GM19351 (cell line): ENCODE measurements around the gene ROBO1.

Experiments used
- ATAC-seq: cut with Tn5 transposase; IDR thresholded peaks from one replicate; pipeline ENCODE4 v1.9.1; 2021; ENCODE audit warnings: mild to moderate bottlenecking, moderate library complexity; ENCODE audit not compliant: unreplicated experiment

ROBO1 gene

GRCh38 chr3:79027593-79027992, 740.2 kb downstream of the ROBO1 start:
- ATAC-seq, result no peak

GRCh38 chr3:79019924-79020173, 747.9 kb downstream of the ROBO1 start:
- ATAC-seq, result no peak

- ATAC-seq, result no peak
These were observed 748.5 kb downstream of the ROBO1 start for GRCh38 chr3:79019137-79019923.

GRCh38 chr3:79018671-79019136, 749.1 kb downstream of the ROBO1 start:
- no peak for ATAC-seq

- no peak for ATAC-seq
These were observed 749.5 kb downstream of the ROBO1 start for GRCh38 chr3:79018265-79018664.

GRCh38 chr3:79016587-79017376, 751.0 kb downstream of the ROBO1 start:
- ATAC-seq, result no peak

GRCh38 chr3:79015854-79016253, 751.9 kb downstream of the ROBO1 start:
- no peak for ATAC-seq

- no peak for ATAC-seq
These were observed 754.8 kb downstream of the ROBO1 start for GRCh38 chr3:79012946-79013362.

GRCh38 chr3:79012530-79012913, 755.3 kb downstream of the ROBO1 start:
- no peak for ATAC-seq

GRCh38 chr3:79011821-79012529, 755.8 kb downstream of the ROBO1 start:
- ATAC-seq, result no peak

- ATAC-seq, result no peak
These were observed 757.9 kb downstream of the ROBO1 start for GRCh38 chr3:79009861-79010260.

GRCh38 chr3:79006077-79006476, 761.7 kb downstream of the ROBO1 start:
- no peak for ATAC-seq

- ATAC-seq, result no peak
These were observed 762.7 kb downstream of the ROBO1 start for GRCh38 chr3:79005084-79005483.

GRCh38 chr3:79003994-79004393, 763.8 kb downstream of the ROBO1 start:
- ATAC-seq, result no peak

- no peak for ATAC-seq
These were observed 765.1 kb downstream of the ROBO1 start for GRCh38 chr3:79002465-79003372.

GRCh38 chr3:79001255-79001654, 766.5 kb downstream of the ROBO1 start:
- ATAC-seq, result no peak

- no peak for ATAC-seq
These were observed 768.7 kb downstream of the ROBO1 start for GRCh38 chr3:78999139-78999538.

GRCh38 chr3:78995087-78995486, 772.7 kb downstream of the ROBO1 start:
- no peak for ATAC-seq

GRCh38 chr3:78994174-78995027, 773.4 kb downstream of the ROBO1 start:
- ATAC-seq, result no peak

GRCh38 chr3:78993375-78993774, 774.4 kb downstream of the ROBO1 start:
- ATAC-seq, result no peak
